Measurements from ENCODE around the gene TSPAN3. TPM values are rescaled to one million over a fixed set of nuclear protein-coding genes. Genes with fewer than 3 reads are reported as not detected.

TSPAN3 gene
- total and polyA plus RNA-seq, 4 donors = 49.3 to 82.8 (median 78.7) TPM

- TF ChIP-seq REST (IDR thresholded peaks at IDR 0.05) = no peak
- TF ChIP-seq JUND (IDR thresholded peaks at IDR 0.05) = no peak
- no peak for TF ChIP-seq CTCF (IDR thresholded peaks at IDR 0.05; ENCODE audit: low read depth, low read length, missing input control)
- no peak for TF ChIP-seq TAF1 (conservative IDR thresholded peaks at IDR 0.05)
- TF ChIP-seq HNF4A (conservative IDR thresholded peaks at IDR 0.05) = no peak
- no peak for TF ChIP-seq FOXA2 (IDR thresholded peaks at IDR 0.05)
- no peak for TF ChIP-seq YY1 (IDR thresholded peaks at IDR 0.05)
- TF ChIP-seq EGR1 (IDR thresholded peaks at IDR 0.05; ENCODE audit: low read depth in 2 of 2) = no peak
- no peak for TF ChIP-seq ATF3 (IDR thresholded peaks at IDR 0.05)
- no peak for TF ChIP-seq GABPA (IDR thresholded peaks at IDR 0.05 in 1 of 2, conservative IDR thresholded peaks at IDR 0.05 in 1 of 2)
- no peak for TF ChIP-seq RXRA (IDR thresholded peaks at IDR 0.05)
- TF ChIP-seq FOXA1 (IDR thresholded peaks at IDR 0.05) = no peak
- TF ChIP-seq SP1 (IDR thresholded peaks at IDR 0.05) = no peak
- TF ChIP-seq RAD21 (IDR thresholded peaks at IDR 0.05) = no peak
- TF ChIP-seq, protein P1, sequence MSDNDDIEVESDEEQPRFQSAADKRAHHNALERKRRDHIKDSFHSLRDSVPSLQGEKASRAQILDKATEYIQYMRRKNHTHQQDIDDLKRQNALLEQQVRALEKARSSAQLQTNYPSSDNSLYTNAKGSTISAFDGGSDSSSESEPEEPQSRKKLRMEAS (IDR thresholded peaks at IDR 0.05) = no peak
- no peak for TF ChIP-seq NR2F2 (IDR thresholded peaks at IDR 0.05)
- TF ChIP-seq, protein P2, sequence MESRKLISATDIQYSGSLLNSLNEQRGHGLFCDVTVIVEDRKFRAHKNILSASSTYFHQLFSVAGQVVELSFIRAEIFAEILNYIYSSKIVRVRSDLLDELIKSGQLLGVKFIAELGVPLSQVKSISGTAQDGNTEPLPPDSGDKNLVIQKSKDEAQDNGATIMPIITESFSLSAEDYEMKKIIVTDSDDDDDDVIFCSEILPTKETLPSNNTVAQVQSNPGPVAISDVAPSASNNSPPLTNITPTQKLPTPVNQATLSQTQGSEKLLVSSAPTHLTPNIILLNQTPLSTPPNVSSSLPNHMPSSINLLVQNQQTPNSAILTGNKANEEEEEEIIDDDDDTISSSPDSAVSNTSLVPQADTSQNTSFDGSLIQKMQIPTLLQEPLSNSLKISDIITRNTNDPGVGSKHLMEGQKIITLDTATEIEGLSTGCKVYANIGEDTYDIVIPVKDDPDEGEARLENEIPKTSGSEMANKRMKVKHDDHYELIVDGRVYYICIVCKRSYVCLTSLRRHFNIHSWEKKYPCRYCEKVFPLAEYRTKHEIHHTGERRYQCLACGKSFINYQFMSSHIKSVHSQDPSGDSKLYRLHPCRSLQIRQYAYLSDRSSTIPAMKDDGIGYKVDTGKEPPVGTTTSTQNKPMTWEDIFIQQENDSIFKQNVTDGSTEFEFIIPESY (IDR thresholded peaks at IDR 0.05) = no peak
- no peak for TF ChIP-seq HNF4G (IDR thresholded peaks at IDR 0.05)
- Histone ChIP-seq H3K27me3 (ENCODE audit: control insufficient read depth in 4 of 4, insufficient read depth in 4 of 4, low read length in 3 of 4) (no peaks in the 10 kb centered on the region), H3K4me1 (ENCODE audit: control insufficient read depth in 4 of 4, insufficient read depth in 4 of 4, low read length in 3 of 4) (no peaks in the 10 kb centered on the region), H3K36me3 (ENCODE audit: control insufficient read depth in 4 of 4, insufficient read depth in 3 of 4, low read depth in 1 of 4, low read length in 3 of 4) (peaks cover 0 to 14% (median 11%) of the 10 kb centered on the region in 4 donors), H3K9me3 (ENCODE audit: control insufficient read depth in 4 of 4, low read length in 3 of 4) (no peaks in the 10 kb centered on the region), H3K27ac (ENCODE audit: low read depth in 1 of 2, low read length in 2 of 2) (no peak overlapping the region), H3K9ac (ENCODE audit: low read depth in 1 of 2, low read length in 2 of 2) (no peak overlapping the region), H3K4me3 (ENCODE audit: low read depth in 1 of 3, low read length in 3 of 3) (no peak overlapping the region)
- no peak for DNase-seq (ENCODE audit: low spot score)
- WGBS = 90% methylated on average over 1 of the region's 1 CpG
Measured at GRCh38 chr15:77048135-77048876, 22.6 kb downstream of the TSPAN3 start.

All from liver (tissue), 9 donors.